ENCODE data around the gene ANO6.
"Not testable (repeated sequence)": the region's sequence is repeated elsewhere in the genome, so short reads cannot be mapped to it uniquely, and the experiment has no call there.

The ANO6 gene

GRCh38 chr12:45304514-45305178, 88.8 kb downstream of the ANO6 start:
- no peak for DNase-seq (ENCODE audit: low read depth, low spot score)

- DNase-seq (ENCODE audit: low read depth, low spot score) = no peak
These were observed 90.0 kb downstream of the ANO6 start for GRCh38 chr12:45305907-45306306.

DNA sequence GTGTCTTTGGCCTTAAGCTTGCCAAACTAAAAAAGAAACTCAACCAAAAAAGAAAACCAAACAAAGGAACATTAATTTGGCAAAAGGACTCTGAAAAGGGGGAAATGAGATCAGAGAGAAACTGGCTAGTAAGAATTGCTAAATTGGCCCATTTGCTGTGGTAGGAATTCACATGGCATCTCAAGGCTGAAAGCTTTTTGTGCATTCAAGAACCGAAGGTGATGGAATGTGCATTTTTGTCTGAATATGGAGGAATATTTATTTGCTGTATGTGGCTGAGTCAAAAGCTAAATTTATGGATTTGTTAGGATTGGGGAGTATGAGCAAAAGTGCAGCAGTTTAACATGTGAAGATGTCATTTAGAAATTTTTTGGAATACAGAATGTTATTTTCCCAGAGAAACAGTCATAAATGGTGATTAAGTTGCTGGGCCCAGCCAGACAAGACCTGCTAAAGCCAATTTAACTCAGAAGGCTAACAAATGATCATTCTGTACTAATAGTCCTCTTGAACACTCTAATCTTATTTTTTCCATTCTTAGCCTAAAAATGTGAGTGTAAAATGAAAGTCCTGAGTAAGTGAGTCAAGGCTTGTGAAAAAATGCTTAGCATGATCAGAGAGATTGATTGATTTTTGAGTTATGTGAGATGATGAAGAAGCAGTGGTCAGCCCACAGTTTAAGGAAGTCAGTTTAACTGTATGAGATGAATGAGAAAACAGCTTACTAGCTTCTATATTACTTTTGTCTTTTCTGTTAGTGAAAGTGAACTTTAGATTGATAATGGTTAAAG, 94.1 kb downstream of the ANO6 start:
- DNase-seq (ENCODE audit: low read depth, low spot score) = no peak

DNA sequence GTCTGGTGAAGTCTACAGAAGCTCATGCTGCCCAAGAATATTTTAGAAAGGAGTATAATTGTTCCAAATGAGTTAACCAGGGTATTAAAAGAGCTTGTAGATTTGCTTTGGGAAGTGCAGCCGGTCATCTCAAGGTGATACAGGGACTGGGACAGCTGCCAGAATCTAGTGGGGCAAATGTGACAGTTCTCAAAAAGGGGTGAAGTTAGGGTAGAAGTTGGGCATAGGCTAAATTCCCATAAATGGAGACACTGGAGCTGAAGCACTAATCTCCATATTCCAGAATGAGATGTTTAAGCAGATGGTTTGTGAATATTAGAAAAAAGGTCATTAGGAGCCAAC, 94.7 kb downstream of the ANO6 start:
- DNase-seq (ENCODE audit: low read depth, low spot score) = no peak

DNA sequence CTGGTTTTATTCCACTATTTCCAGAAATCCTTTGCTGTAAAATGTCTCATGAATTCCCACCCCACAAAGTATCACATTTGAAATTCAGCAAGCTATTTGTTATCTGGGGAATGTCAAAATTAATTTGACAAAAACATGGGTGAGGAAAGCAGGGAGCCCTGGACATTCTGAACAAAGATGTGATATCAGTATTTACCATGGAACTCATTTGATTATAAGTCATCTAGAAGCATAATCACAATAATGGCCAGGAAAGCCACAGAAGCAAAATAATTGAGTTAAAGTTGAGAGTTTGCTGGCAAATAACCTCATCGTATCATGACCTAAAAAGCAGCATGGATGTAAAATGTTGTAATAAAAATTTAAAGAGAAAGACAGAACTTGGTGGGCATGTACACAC, 96.1 kb downstream of the ANO6 start:
- no peak for DNase-seq (ENCODE audit: low read depth, low spot score)

- DNase-seq (ENCODE audit: low read depth, low spot score) = no peak
These were observed 98.9 kb downstream of the ANO6 start for GRCh38 chr12:45314770-45315169.

GRCh38 chr12:45315462-45315861, 99.6 kb downstream of the ANO6 start:
- no peak for DNase-seq (ENCODE audit: low read depth, low spot score)

DNA sequence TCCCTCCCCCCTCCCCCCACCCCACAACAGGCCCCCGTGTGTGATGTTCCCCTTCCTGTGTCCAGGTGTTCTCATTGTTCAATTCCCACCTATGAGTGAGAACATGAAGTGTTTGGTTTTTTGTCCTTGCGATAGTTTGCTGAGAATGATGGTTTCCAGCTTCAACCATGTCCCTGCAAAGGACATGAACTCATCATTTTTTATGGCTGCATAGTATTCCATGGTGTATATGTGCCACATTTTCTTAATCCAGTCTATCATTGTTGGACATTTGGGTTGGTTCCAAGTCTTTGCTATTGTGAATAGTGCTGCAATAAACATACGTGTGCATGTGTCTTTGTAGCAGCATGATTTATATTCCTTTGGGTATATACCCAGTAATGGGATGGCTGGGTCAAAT, 101.4 kb downstream of the ANO6 start:
- DNase-seq (ENCODE audit: low read depth, low spot score) = not testable (repeated sequence)

DNA sequence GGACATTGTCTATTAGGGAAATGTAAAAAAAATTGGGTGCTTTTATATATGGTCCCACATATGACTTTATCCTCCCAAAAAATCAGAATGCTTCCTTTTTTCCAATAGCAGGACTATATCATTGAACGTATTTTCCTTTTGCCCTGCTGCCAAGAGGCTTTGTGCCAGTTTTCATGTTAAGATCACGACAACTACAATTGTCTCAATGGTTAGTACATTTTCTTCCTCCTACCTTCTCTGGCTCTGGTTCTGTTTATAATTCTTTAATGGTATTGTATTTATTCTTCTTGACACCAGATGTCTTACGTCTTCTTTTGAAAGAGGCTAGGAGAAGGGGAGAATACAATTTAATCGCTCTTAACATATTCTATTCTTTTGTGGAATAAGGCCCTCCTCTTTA, 106.9 kb downstream of the ANO6 start:
- no peak for DNase-seq (ENCODE audit: low read depth, low spot score)

DNA sequence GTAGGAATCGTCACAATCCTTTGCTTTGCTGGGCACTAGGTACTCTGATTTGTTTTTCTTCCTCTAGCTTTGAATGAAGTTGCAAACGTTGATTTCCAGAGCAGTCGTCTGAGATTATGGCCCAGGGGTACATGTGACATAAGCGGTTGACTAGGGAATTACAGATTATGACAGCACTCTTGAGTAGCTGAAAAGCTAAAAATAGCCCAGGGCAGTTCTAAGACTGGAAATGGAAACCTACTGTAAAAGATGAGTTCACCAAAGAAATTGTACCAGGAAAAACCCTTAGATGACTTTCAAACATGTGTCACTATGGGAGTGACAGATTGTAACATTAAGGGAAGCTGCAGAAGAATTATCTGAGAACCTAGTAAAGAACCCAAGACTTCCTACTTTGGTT, 108.5 kb downstream of the ANO6 start:
- no peak for DNase-seq (ENCODE audit: low read depth, low spot score)

DNA sequence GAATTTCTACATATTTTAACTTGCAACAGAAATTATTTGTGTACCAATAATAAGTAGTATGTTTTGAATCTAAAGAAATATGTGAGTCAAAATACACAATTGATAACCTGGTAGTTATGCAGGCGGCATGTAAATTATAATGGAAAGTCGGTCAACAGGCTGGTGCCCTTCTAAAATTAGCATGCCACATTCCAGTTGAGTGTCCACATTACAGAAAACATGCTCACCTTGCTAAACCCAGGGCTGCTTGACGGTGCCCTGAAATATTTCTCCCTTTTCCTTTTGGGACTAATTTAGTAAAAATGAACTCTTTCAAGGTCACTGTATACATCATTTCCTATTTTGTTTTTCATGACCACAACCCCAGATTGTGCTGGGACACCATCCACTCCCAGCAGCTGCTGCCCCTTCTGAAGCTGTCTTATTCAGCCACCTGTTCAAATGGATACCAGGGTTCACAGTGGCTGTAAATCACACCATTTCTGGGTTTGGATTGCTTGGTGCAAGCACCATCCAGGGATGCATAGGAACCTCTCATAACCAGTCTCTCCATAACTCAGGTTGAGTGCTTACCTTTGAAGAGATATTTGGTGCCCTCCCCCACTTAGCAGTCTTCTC, 110.6 kb downstream of the ANO6 start:
- no peak for DNase-seq (ENCODE audit: low read depth, low spot score)

GRCh38 chr12:45327823-45328383, 112.0 kb downstream of the ANO6 start:
- DNase-seq (ENCODE audit: low read depth, low spot score) = no peak

- no peak for DNase-seq (ENCODE audit: low read depth, low spot score)
These were observed 113.3 kb downstream of the ANO6 start for GRCh38 chr12:45329238-45329637.

- no peak for DNase-seq (ENCODE audit: low read depth, low spot score)
These were observed 113.8 kb downstream of the ANO6 start for GRCh38 chr12:45329702-45330101.

DNA sequence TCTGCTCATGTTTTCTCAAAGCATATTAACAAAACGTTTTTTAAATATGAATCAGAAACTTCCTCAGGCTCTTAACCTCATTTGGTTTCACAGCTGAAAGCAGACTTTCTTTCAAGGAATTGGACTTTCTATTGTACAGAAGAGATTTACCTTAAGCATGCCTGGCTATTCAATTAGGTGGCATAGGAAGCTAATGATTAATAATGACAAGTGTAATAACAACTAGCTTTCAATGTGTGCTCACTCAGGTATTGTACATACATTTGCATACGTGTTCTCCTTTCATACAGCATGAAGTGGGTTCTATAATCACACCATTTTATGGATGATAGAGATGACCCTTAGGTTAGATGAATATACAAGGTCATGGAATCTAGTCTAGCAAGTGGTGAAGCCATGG, 115.7 kb downstream of the ANO6 start:
- DNase-seq (ENCODE audit: low read depth, low spot score) = no peak

- no peak for DNase-seq (ENCODE audit: low read depth, low spot score)
These were observed 118.5 kb downstream of the ANO6 start for GRCh38 chr12:45334396-45334795.

DNA sequence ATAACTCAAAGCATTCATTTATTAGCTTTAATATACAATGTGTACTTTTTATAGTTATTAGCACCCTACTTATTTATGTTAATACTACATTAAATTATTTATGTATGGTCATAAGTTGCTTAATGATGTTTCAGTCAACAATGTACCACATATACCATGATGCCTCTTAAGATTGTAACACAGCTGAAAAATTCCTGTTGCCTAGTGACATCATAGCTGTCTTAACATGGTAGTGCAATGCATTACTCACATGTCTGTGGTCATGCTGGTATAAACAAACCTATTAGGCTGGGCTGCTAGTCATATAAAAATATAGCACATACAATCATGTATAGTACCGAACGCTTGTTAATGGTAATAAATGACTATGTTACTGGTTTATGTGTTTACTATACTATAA, 120.4 kb downstream of the ANO6 start:
- no peak for DNase-seq (ENCODE audit: low read depth, low spot score)

DNA sequence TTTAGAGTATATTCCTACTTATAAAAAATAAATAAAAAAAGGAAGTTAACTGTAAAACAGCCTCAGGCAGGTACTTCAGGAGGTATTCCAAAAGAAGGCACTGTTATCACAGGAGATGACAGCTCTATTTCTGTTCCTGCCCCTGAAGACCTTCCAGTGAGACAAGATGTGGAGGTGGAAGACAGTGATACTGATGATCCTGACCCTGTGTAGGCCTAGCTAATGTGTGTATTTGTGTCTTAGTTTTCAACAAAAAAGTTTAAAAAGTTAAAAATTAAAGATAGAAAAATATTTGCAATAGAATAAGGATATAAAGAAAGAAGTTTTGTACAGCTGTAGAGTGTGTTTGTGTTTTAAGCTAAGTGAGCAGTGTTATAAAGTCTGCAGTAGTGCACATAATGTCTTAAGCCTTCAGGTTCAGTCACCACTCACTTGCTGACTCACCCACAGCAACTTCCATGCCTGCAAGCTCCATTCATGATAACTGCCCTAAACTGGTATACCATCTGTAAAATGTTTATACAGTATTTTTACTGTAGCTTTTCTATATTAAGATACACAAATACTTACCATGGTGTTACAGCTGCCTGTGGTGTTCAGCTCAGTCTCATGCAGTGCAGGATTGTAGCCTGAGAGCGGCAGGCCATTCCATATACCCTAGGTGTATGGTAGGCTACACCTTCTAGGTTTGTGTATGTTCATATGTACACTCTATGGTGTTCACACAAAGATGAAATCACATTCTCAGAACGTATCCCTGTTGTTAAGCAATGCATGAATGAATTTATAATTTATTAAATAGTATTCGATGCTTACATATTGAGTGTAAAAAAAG, 121.1 kb downstream of the ANO6 start:
- DNase-seq (ENCODE audit: low read depth, low spot score) = no peak

GRCh38 chr12:45337835-45338234, 121.9 kb downstream of the ANO6 start:
- no peak for DNase-seq (ENCODE audit: low read depth, low spot score)

- no peak for DNase-seq (ENCODE audit: low read depth, low spot score)
These were observed 122.4 kb downstream of the ANO6 start for GRCh38 chr12:45338272-45338671.

GRCh38 chr12:45339035-45339434, 123.1 kb downstream of the ANO6 start:
- DNase-seq (ENCODE audit: low read depth, low spot score) = no peak

DNA sequence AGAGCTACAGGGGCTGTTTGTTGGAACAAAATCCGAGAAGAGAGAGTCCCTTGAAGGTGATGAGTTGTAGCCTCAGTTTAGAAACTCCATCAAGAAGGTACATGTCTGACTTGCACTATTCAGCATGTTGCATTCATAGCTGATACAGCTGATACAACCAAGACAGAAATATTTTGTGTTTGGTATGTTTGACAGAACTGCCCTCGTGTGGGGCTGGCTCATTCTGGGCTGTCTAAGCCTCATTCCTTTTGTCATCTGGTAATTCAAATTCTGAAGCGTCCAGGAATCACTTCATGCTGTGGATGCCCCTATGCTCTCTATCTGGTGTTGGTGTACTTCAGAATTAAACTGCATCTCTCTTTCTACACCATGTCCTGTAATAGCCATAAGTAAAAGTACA, 126.3 kb downstream of the ANO6 start:
- DNase-seq (ENCODE audit: low read depth, low spot score) = no peak

Measured in activated naive CD8-positive, alpha-beta T cell treated with anti-CD3 and anti-CD28 coated beads, Interleukin-2, amount 50 U/mL, for 16 hours (primary cell).